ENCODE measurements around the gene MEF2C. TPM values are rescaled to one million over a fixed set of nuclear protein-coding genes. Genes with fewer than 3 reads are reported as not detected.

MEF2C gene
- total and polyA plus RNA-seq, 2 experiments from 2014 or later = 107 to 175 TPM

DNA sequence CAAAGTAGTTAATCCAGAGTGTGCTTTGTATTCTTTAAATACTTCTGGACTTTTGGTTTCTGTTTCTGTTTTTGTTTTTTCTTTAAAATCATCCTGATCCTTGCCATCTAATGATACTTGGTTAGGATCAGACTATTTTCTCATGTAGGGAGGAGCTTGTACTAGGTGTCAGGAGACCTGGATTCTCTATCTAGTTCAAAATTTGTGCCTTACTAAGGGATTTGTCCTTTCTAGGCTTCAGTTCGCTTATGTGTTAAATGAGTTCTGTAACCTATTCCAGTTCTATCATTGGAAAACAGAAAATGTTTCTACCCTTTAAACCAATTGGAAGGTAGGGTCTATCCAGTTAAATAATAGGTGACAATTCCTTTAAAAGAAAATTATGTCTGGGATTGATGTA, 3.3 kb upstream of the MEF2C start:
- H3K27ac ChIP-seq = peak overlapping the region; percentile 24
- no peak for DNase-seq (ENCODE audit: low read depth in 1 of 2, low spot score in 1 of 2)
- no peaks in the 10 kb centered on the region for H3K27me3 ChIP-seq
- peaks cover 18% of the 10 kb centered on the region for H3K4me1 ChIP-seq (ENCODE audit: low read depth)
- H3K36me3 ChIP-seq = no peaks in the 10 kb centered on the region
- no peaks in the 10 kb centered on the region for H3K9me3 ChIP-seq (ENCODE audit: low read depth)
- TF ChIP-seq, protein P1, sequence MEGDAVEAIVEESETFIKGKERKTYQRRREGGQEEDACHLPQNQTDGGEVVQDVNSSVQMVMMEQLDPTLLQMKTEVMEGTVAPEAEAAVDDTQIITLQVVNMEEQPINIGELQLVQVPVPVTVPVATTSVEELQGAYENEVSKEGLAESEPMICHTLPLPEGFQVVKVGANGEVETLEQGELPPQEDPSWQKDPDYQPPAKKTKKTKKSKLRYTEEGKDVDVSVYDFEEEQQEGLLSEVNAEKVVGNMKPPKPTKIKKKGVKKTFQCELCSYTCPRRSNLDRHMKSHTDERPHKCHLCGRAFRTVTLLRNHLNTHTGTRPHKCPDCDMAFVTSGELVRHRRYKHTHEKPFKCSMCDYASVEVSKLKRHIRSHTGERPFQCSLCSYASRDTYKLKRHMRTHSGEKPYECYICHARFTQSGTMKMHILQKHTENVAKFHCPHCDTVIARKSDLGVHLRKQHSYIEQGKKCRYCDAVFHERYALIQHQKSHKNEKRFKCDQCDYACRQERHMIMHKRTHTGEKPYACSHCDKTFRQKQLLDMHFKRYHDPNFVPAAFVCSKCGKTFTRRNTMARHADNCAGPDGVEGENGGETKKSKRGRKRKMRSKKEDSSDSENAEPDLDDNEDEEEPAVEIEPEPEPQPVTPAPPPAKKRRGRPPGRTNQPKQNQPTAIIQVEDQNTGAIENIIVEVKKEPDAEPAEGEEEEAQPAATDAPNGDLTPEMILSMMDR (IDR thresholded peaks at IDR 0.05; ENCODE audit: low read depth, low read length) = no peak
- H3K4me3 ChIP-seq = no peak overlapping the region

DNA sequence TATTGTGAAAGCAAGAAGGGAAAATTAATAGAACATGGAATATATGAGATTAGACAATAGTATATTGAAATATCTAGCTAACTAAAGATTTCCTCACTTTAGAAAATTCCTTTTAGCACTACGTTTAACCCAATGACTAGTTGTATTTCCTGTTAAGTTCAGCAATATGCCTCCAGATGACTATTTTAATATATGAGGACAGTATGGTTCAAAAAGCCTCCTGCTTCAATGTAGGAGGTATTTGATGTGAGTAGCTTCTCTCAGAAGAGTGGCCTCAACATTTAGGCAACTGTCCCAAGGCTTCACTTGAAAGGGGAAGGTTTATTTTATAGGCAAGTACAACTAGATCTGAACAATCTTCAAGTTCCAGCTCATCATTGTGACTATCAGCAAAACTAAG, 2.0 kb upstream of the MEF2C start:
- Histone ChIP-seq H3K9me3 (ENCODE audit: low read depth) (no peaks in the 10 kb centered on the region), H3K36me3 (no peaks in the 10 kb centered on the region), H3K4me3 (peak overlapping the region; percentile 75), H3K4me1 (ENCODE audit: low read depth) (peaks cover 12% of the 10 kb centered on the region), H3K27ac (peak overlapping the region; percentile 2), H3K27me3 (no peaks in the 10 kb centered on the region)
- TF ChIP-seq, protein P1 (IDR thresholded peaks at IDR 0.05; ENCODE audit: low read depth, low read length) = no peak
- no peak for DNase-seq (ENCODE audit: low read depth in 1 of 2, low spot score in 1 of 2)

DNA sequence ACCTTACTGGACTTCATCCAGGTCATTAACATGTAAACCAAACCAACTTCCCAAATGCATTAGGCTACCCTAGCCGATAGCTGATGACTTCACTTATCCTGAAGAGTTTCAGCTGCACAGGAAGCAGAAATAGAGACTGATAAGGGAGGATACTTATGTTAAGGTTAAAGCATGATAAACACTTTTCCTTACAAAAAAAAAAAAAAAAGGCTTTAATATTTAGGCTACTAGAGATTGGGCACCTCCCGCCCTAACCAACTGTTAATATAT, 1.6 kb upstream of the MEF2C start:
- DNase-seq (ENCODE audit: low read depth in 1 of 2, low spot score in 1 of 2) = peak in 1 of 2 donors; percentile 27
- Histone ChIP-seq H3K4me1 (ENCODE audit: low read depth) (peaks cover 11% of the 10 kb centered on the region), H3K4me3 (peak overlapping the region; percentile 75), H3K36me3 (no peaks in the 10 kb centered on the region), H3K27ac (peak overlapping the region; percentile 70), H3K9me3 (ENCODE audit: low read depth) (no peaks in the 10 kb centered on the region), H3K27me3 (no peaks in the 10 kb centered on the region)
- TF ChIP-seq, protein P1 (IDR thresholded peaks at IDR 0.05; ENCODE audit: low read depth, low read length) = no peak

DNA sequence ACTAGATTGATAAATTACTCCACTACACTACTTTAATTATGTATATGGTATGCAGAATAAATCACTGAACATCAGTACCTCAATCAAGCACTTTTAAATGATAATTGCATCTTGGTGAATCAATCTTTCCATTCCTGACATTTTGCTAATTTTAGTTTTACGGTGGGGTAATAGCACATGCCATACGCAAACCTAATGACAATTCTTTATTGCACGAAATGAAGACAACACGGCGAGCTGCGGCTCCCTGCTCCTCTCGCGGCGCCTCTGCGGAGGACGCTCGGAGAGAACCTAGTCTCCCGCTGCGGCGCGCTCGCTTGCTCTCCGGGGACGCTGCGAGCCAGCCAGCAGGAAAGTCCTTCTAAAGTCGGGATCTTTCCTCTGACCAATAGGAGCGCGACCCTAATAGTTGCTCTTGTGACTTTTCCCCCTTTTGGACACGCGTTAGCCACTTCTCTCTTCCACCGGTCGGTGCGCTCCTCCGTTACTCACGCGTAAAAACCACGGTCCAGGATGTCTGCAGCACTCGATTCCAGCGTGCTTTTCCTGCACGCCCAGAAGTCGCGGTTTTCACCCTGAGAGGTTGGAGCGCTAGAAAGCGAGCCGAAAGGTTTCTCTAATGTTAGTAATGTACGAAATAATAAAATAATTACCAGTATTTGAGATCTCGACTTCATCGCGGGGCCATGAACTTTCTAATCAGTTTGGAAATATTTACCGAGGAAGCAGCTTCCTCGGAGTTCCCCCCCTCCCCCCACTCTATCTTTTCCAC, 1.0 kb upstream of the MEF2C start:
- Histone ChIP-seq H3K9me3 (ENCODE audit: low read depth) (no peaks in the 10 kb centered on the region), H3K27me3 (no peaks in the 10 kb centered on the region), H3K4me1 (ENCODE audit: low read depth) (peaks cover 14% of the 10 kb centered on the region), H3K36me3 (no peaks in the 10 kb centered on the region), H3K4me3 (peak overlapping the region; percentile 75), H3K27ac (peak overlapping the region; percentile 70)
- DNase-seq (ENCODE audit: low read depth in 1 of 2, low spot score in 1 of 2) = peak; percentile 88 to 89
- TF ChIP-seq, protein P1 (IDR thresholded peaks at IDR 0.05; ENCODE audit: low read depth, low read length) = no peak

DNA sequence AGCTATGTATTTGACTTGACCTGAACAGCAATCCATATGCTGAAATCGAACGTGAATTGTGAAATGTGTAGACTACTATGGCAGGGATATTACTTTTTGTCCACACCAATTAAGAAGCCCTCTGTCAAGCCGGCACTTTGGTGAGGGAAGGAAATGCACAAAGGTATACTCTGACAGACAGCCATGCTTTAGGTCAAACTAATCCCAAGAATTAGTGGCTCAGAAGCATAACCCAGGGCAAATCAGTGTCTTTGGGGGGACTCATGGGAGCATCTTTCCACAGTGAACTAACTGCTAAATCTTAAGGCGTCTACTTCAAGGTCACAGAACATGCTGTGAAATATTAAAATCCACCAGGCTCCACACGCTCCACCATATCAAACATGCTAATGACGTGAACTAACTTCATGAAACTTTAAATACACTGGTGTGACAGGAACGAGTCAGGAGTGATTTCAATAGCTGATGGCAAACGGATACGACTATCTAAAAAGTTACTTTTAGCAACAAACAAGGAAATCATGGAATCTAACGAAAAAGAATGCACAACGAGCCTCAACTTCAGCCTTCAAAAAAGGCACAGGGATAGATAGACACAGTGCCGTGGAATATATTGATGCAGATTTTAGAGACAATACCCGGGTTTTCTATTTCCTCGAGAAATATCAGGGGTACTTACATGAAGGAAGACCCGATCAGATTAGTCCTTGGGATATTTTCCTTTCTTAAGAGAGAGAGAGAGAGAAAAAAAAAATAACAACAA, 527 bp downstream of the MEF2C start:
- Histone ChIP-seq H3K36me3 (no peaks in the 10 kb centered on the region), H3K27ac (peak overlapping the region; percentile 70), H3K4me3 (peak overlapping the region; percentile 75), H3K9me3 (ENCODE audit: low read depth) (no peaks in the 10 kb centered on the region), H3K27me3 (no peaks in the 10 kb centered on the region), H3K4me1 (ENCODE audit: low read depth) (peaks cover 21% of the 10 kb centered on the region)
- TF ChIP-seq, protein P1 (IDR thresholded peaks at IDR 0.05; ENCODE audit: low read depth, low read length) = no peak
- DNase-seq (ENCODE audit: low read depth in 1 of 2, low spot score in 1 of 2) = peak in 1 of 2 donors; percentile 20

Data from cardiac muscle cell (in vitro differentiated cells and primary cell).